H1 (cell line): Measurements from ENCODE around the gene SULT6B1. TPM values are rescaled to one million over a fixed set of nuclear protein-coding genes. Genes with fewer than 3 reads are reported as not detected.

ENCODE experiments used
- CTCF ChIA-PET: fragments of 300-600 bp; sonication (Branson Sonifier 250); formaldehyde crosslinking; loops from one replicate; lab custom pipeline; 2021; ENCODE audit not compliant: partially characterized antibody; lab: Charles Lee
- POLR2A ChIA-PET: fragments of 300-600 bp; sonication (Branson Sonifier 250); formaldehyde crosslinking; loops from one replicate; lab custom pipeline; 2021; ENCODE audit warnings: inconsistent platforms; ENCODE audit not compliant: partially characterized antibody; lab: Charles Lee
- DNase-seq, 2 experiments: peaks; one replicate each; pipeline versions ENCODE4 v3.0.0 to v3.0.0-alpha.2; 2010 to 2022; ENCODE audit warnings: low spot score in 2 of 2, low read depth in 1 of 2, mixed read lengths in 1 of 2
- FAIRE-seq: peaks from 2 replicates; lab custom pipeline; 2011; peaks lifted over from hg19 to GRCh38; lab: Jason Lieb, UNC
- H2AFZ ChIP-seq: 2 replicates; pipeline ENCODE4 v1.8.1; 2012; ENCODE audit warnings: low read length, inconsistent platforms
- H2AK5ac ChIP-seq: 2 replicates; pipeline ENCODE4 v1.6.1; 2013; ENCODE audit warnings: low read depth, low read length
- H2BK120ac ChIP-seq: replicated peaks from 2 replicates; pipeline ENCODE3; 2013; ENCODE audit warnings: low read depth, low read length, inconsistent platforms
- H2BK12ac ChIP-seq: 2 replicates; pipeline ENCODE4 v1.6.1; 2013; ENCODE audit warnings: low read depth, low read length
- H2BK15ac ChIP-seq: 2 replicates; pipeline ENCODE4 v1.6.1; 2013; ENCODE audit warnings: low read length
- H2BK20ac ChIP-seq: 2 replicates; pipeline ENCODE4 v1.6.1; 2013; ENCODE audit warnings: low read length
- H2BK5ac ChIP-seq: 2 replicates; pipeline ENCODE4 v1.6.1; 2013; ENCODE audit warnings: low read depth, low read length
- H3K14ac ChIP-seq: 2 replicates; pipeline ENCODE4 v1.6.1; 2013; ENCODE audit warnings: inconsistent platforms; ENCODE audit not compliant: insufficient read length
- H3K18ac ChIP-seq: 2 replicates; pipeline ENCODE4 v1.6.1; 2013; ENCODE audit warnings: low read length; ENCODE audit errors: extremely low read depth
- H3K23ac ChIP-seq: 2 replicates; pipeline ENCODE4 v1.6.1; 2013; ENCODE audit warnings: inconsistent platforms; ENCODE audit not compliant: insufficient read length
- H3K23me2 ChIP-seq: 2 replicates; pipeline ENCODE4 v1.6.1; 2013; ENCODE audit warnings: low read depth, low read length
- H3K27ac ChIP-seq: 2 replicates; pipeline ENCODE4 v1.6.1; 2011; ENCODE audit warnings: low read depth, low read length, inconsistent platforms
- H3K27me3 ChIP-seq, 4 experiments: replicated peaks in 1 of 4; 1 replicate in 1 of 4; 2 replicates in 3 of 4; pipeline versions ENCODE4 v1.6.1 to v1.8.1; 2011 to 2013; ENCODE audit warnings: low read length in 3 of 4, mild to moderate bottlenecking in 3 of 4, inconsistent platforms in 2 of 4, mixed read lengths in 2 of 4, moderate library complexity in 1 of 4; ENCODE audit not compliant: control insufficient read depth in 3 of 4, insufficient read depth in 3 of 4; ENCODE audit errors: extremely low read depth in 1 of 4
- H3K36me3 ChIP-seq, 4 experiments: 2 replicates each; pipeline versions ENCODE4 v1.6.1 to v1.8.1; 2011 to 2013; ENCODE audit warnings: mild to moderate bottlenecking in 4 of 4, low read length in 3 of 4, moderate library complexity in 2 of 4, control low read depth in 1 of 4, inconsistent platforms in 1 of 4; ENCODE audit not compliant: insufficient read depth in 4 of 4, control insufficient read depth in 2 of 4
- H3K4ac ChIP-seq: replicated peaks from 2 replicates; pipeline ENCODE3; 2013; ENCODE audit warnings: low read length, low read depth, mixed read lengths, inconsistent platforms; ENCODE audit not compliant: insufficient read length
- H3K4me1 ChIP-seq, 4 experiments: replicated peaks in 1 of 4; 1 replicate in 1 of 4; 2 replicates in 3 of 4; pipeline versions ENCODE4 v1.6.1 to v1.8.1; 2011 to 2013; ENCODE audit warnings: low read length in 3 of 4, inconsistent platforms in 2 of 4, mixed read lengths in 1 of 4; ENCODE audit not compliant: insufficient read depth in 4 of 4, control insufficient read depth in 3 of 4
- H3K4me2 ChIP-seq, 2 experiments: 2 replicates each; pipeline versions ENCODE4 v1.6.1 to v1.8.1; 2011 to 2013; ENCODE audit warnings: low read depth in 2 of 2, low read length in 2 of 2, control low read depth in 1 of 2, inconsistent platforms in 1 of 2, mild to moderate bottlenecking in 1 of 2; ENCODE audit not compliant: insufficient read depth in 1 of 2
- H3K4me3 ChIP-seq, 4 experiments: fragments of 200-600, 300-600 bp in 1 of 4; sonication (generic), shearing (Covaris generic), sonication (Bioruptor Twin) in 1 of 4; 2 replicates each; pipeline versions ENCODE4 v1.5.1 to v1.8.1; 2011 to 2016; ENCODE audit warnings: low read length in 4 of 4, low read depth in 3 of 4, control low read depth in 2 of 4, inconsistent platforms in 2 of 4, mild to moderate bottlenecking in 2 of 4, mixed read lengths in 1 of 4, moderate library complexity in 1 of 4; ENCODE audit not compliant: insufficient read depth in 2 of 4; ENCODE audit errors: extremely low read depth in 1 of 4
- H3K56ac ChIP-seq: replicated peaks from 2 replicates; pipeline ENCODE3; 2013; ENCODE audit warnings: low read depth, mild to moderate bottlenecking, mixed read lengths, low read length, inconsistent platforms; ENCODE audit not compliant: insufficient read length
- H3K79me1 ChIP-seq: 2 replicates; pipeline ENCODE4 v1.6.1; 2013; ENCODE audit warnings: low read depth, low read length, control low read depth
- H3K79me2 ChIP-seq, 2 experiments: 2 replicates each; pipeline versions ENCODE4 v1.6.1 to v1.8.1; 2012 to 2013; ENCODE audit warnings: low read length in 2 of 2, mild to moderate bottlenecking in 2 of 2, inconsistent platforms in 1 of 2; ENCODE audit not compliant: insufficient read depth in 2 of 2, control insufficient read depth in 1 of 2
- H3K9ac ChIP-seq, 4 experiments: replicated peaks in 1 of 4; 1 replicate in 1 of 4; 2 replicates in 3 of 4; pipeline versions ENCODE4 v1.6.1 to v1.8.1; 2011 to 2013; ENCODE audit warnings: low read depth in 3 of 4, low read length in 3 of 4, control low read depth in 2 of 4, mild to moderate bottlenecking in 2 of 4, moderate library complexity in 2 of 4, inconsistent platforms in 1 of 4; ENCODE audit errors: extremely low read depth in 1 of 4
- H3K9me3 ChIP-seq, 2 experiments: 2 replicates each; pipeline versions ENCODE4 v1.6.1 to v1.8.1; 2012 to 2013; ENCODE audit warnings: mild to moderate bottlenecking in 2 of 2, moderate library complexity in 2 of 2, control low read depth in 1 of 2, inconsistent platforms in 1 of 2, low read depth in 1 of 2, low read length in 1 of 2, mixed read lengths in 1 of 2; ENCODE audit not compliant: insufficient read depth in 2 of 2
- H4K20me1 ChIP-seq, 2 experiments: replicated peaks in 1 of 2; 2 replicates each; pipeline versions ENCODE3 to v1.8.1; 2011 to 2013; ENCODE audit warnings: inconsistent platforms in 2 of 2, low read length in 2 of 2, mild to moderate bottlenecking in 1 of 2; ENCODE audit not compliant: insufficient read depth in 2 of 2, control insufficient read depth in 1 of 2
- H4K5ac ChIP-seq: 2 replicates; pipeline ENCODE4 v1.6.1; 2013; ENCODE audit warnings: low read length, low read depth, mixed read lengths, inconsistent platforms; ENCODE audit not compliant: insufficient read length
- H4K8ac ChIP-seq: 2 replicates; pipeline ENCODE4 v1.8.0; 2013; ENCODE audit warnings: mild to moderate bottlenecking, moderate library complexity, low read length, inconsistent platforms; ENCODE audit not compliant: insufficient read depth; ENCODE audit errors: extremely low read depth
- H4K91ac ChIP-seq: replicated peaks from 2 replicates; pipeline ENCODE3; 2013; ENCODE audit warnings: low read length, mixed read lengths, inconsistent platforms; ENCODE audit not compliant: insufficient read length
- ATF3 ChIP-seq: IDR thresholded peaks from 2 replicates; pipeline ENCODE4 v1.6.1; 2011; ENCODE audit warnings: low read depth, mild to moderate bottlenecking, low read length; ENCODE audit not compliant: insufficient read depth
- E2F6 ChIP-seq: IDR thresholded peaks from 2 replicates; pipeline ENCODE4 v1.6.1; 2012; ENCODE audit warnings: inconsistent platforms
- POU5F1 ChIP-seq: IDR thresholded peaks from 2 replicates; pipeline ENCODE4 v1.6.1; 2011; ENCODE audit warnings: low read depth, mild to moderate bottlenecking, low read length, moderate library complexity
- WGBS, 2 experiments: shearing (Covaris generic) in 1 of 2; methylation state at CpG; one replicate each; pipeline versions ENCODE4 v1.1.6 to v1.1.7; 2013 to 2015; ENCODE audit warnings: low lambda C conversion rate in 2 of 2, mixed read lengths in 2 of 2, inconsistent platforms in 1 of 2, low coverage in 1 of 2, missing lambda C conversion rate in 1 of 2; ENCODE audit not compliant: insufficient replicate concordance in 2 of 2, insufficient coverage in 1 of 2, insufficient read length in 1 of 2; ENCODE audit errors: extremely low coverage in 1 of 2, missing lambda C conversion rate in 1 of 2; 5-methylcytosine and 5-hydroxymethylcytosine counted together
- polyA plus RNA-seq, 7 experiments: library from polyadenylated mRNA; depleted of rRNA in 3 of 7; stranded (reverse) in 5 of 7; unstranded in 2 of 7; fragments of >200 nt in 5 of 7; fragments of 200-250 nt in 2 of 7; gene quantifications; 1 replicate in 5 of 7; 2 replicates in 1 of 7; 4 replicates in 1 of 7; pipeline versions ENCODE4 v1.2.1 to v1.2.3, GENCODE V29; 2011 to 2013; ENCODE audit warnings: missing spikeins in 2 of 7, mixed read lengths in 2 of 7
- total RNA-seq: library from RNA; stranded (reverse); fragmentation: NEBNext Ultra II Directional; extraction: Animal tissue kit (Norgen Biotek cat#: 25700); gene quantifications from 2 replicates; pipeline ENCODE4 v1.2.1, GENCODE V29; 2021

The SULT6B1 gene
- total and polyA plus RNA-seq, 2 of the 8 experiments (the other 6 are each of a cell fraction or from before 2014, with no cell fraction given) = not detected

GRCh38 chr2:37219046-37219445 is 30.6 kb upstream of the SULT6B1 start:
- Histone ChIP-seq H3K56ac (no peak overlapping the region), H3K23me2 (no peaks in the 10 kb centered on the region), H4K91ac (no peak overlapping the region)
- POLR2A ChIA-PET = interaction anchor here (0.9 to 2.5 kb wide), 8 partner anchors 8 to 121 kb away, joined by 3 to 10 read pairs (median 4); partner anchors contain the start of genes CEBPZ, CEBPZOS and NDUFAF7
- no peak for TF ChIP-seq ATF3
- TF ChIP-seq E2F6 = no peak
- no peak for TF ChIP-seq POU5F1
- TF ChIP-seq, all 59 proteins: peak for 0
- H3K36me3 ChIP-seq = peaks cover 31 to 93% (median 82%) of the 10 kb centered on the region in 4 experiments
- no peak overlapping the region for H3K23ac ChIP-seq
- no peak overlapping the region for H3K27ac ChIP-seq
- no peak overlapping the region for H2BK5ac ChIP-seq
- no peak overlapping the region for H4K5ac ChIP-seq
- peaks cover 0 to 2% of the 10 kb centered on the region in 2 experiments for H4K20me1 ChIP-seq
- H3K18ac ChIP-seq = no peak overlapping the region
- no peak overlapping the region for H3K4me3 ChIP-seq
- H2BK120ac ChIP-seq = no peak overlapping the region
- H2BK20ac ChIP-seq = no peak overlapping the region
- H3K4ac ChIP-seq = no peak overlapping the region
- H2AK5ac ChIP-seq = no peak overlapping the region
- no peak overlapping the region for H3K4me2 ChIP-seq
- 88% methylated on average over 4 of the region's 4 CpGs; no CpG with 5 or more reads in 1 of the 2 experiments for WGBS, 2 experiments
- H3K79me2 ChIP-seq = peaks cover 8 to 59% of the 10 kb centered on the region in 2 experiments; a peak in 3 of 4 replicates
- H3K14ac ChIP-seq = no peak overlapping the region
- H2BK15ac ChIP-seq = no peak overlapping the region
- H2BK12ac ChIP-seq = no peak overlapping the region
- no peak overlapping the region for H3K9ac ChIP-seq
- no peaks in the 10 kb centered on the region for H3K27me3 ChIP-seq
- H2AFZ ChIP-seq = no peak overlapping the region
- CTCF ChIA-PET = interaction anchor here (1.0 to 4.4 kb wide), 4 partner anchors 21 to 51 kb away, joined by 3 to 13 read pairs (median 9); no protein-coding TSS in a partner anchor
- H4K8ac ChIP-seq = no peak overlapping the region
- no peaks in the 10 kb centered on the region; a peak in 1 of 7 replicates for H3K4me1 ChIP-seq
- no peak for DNase-seq
- H3K79me1 ChIP-seq = peaks cover 5% of the 10 kb centered on the region; the same call in 1 of the 2 replicates
- no peaks in the 10 kb centered on the region for H3K9me3 ChIP-seq
- FAIRE-seq = no peak
